MCF 10A (cell line): ENCODE results near the gene SEH1L. TPM values are rescaled to one million over a fixed set of nuclear protein-coding genes. Genes with fewer than 3 reads are reported as not detected.
"Not testable (repeated sequence)": the region's sequence is repeated elsewhere in the genome, so short reads cannot be mapped to it uniquely, and the experiment has no call there.

Source experiments
- BruUV-seq: library from RNA; stranded (reverse); fragments of 400-500 nt; replicated peaks from 2 replicates; lab custom pipeline; 2021; lab: Mats Ljungman, UMichigan
- CTCF ChIA-PET: fragments of 300-600 bp; sonication (Branson Sonifier 250); formaldehyde crosslinking; extraction: SDS; loops from one replicate; lab custom pipeline; 2021; ENCODE audit warnings: antibody characterized with exemption, inconsistent platforms; lab: Yijun Ruan, JAX
- POLR2A ChIA-PET: fragments of 300-600, 350-650 bp; sonication (Branson Sonifier 250); formaldehyde crosslinking; extraction: SDS; loops from one replicate; lab custom pipeline; 2020; ENCODE audit warnings: antibody characterized with exemption, inconsistent platforms; lab: Yijun Ruan, JAX
- DNase-seq: peaks from one replicate; pipeline ENCODE4 v3.0.0-alpha.2; 2018; ENCODE audit not compliant: unreplicated experiment
- H3K27ac Mint-ChIP-seq: one replicate; pipeline ENCODE4 v1.8.0; 2022; ENCODE audit warnings: mild to moderate bottlenecking, low read depth, mixed read lengths; ENCODE audit not compliant: unreplicated experiment
- H3K27me3 Mint-ChIP-seq: one replicate; pipeline ENCODE4 v1.8.0; 2022; ENCODE audit warnings: mixed read lengths; ENCODE audit not compliant: insufficient read depth, unreplicated experiment
- H3K36me3 Mint-ChIP-seq: one replicate; pipeline ENCODE4 v1.8.0; 2022; ENCODE audit warnings: mild to moderate bottlenecking, moderate library complexity, mixed read lengths; ENCODE audit not compliant: insufficient read depth, unreplicated experiment
- H3K4me1 Mint-ChIP-seq: one replicate; pipeline ENCODE4 v1.8.0; 2022; ENCODE audit warnings: mixed read lengths; ENCODE audit not compliant: insufficient read depth, unreplicated experiment
- H3K4me3 Mint-ChIP-seq: one replicate; pipeline ENCODE4 v1.8.0; 2022; ENCODE audit warnings: mild to moderate bottlenecking, moderate library complexity, mixed read lengths; ENCODE audit not compliant: unreplicated experiment
- H3K9me3 Mint-ChIP-seq: one replicate; pipeline ENCODE4 v1.8.0; 2022; ENCODE audit warnings: mixed read lengths; ENCODE audit not compliant: unreplicated experiment
- intact Hi-C: fragments of 100-400 bp; cut with micrococcal nuclease; formaldehyde crosslinking; loops from 2 replicates; pipeline ENCODE4 v1.14.1; 2022
- total RNA-seq: library from RNA; stranded (reverse); gene quantifications from 2 replicates; pipeline ENCODE4 v1.2.3, GENCODE V29; 2022
- TF ChIP-seq, protein P1 (sequence below): fragments of 200-600 bp; IDR thresholded peaks from one replicate; pipeline ENCODE4 v1.8.0; 2022; ENCODE audit warnings: antibody characterized with exemption, mild to moderate bottlenecking; ENCODE audit not compliant: unreplicated experiment

The SEH1L gene
- total RNA-seq, 1 experiment from 2014 or later = 139 TPM

- TF ChIP-seq, protein P1, sequence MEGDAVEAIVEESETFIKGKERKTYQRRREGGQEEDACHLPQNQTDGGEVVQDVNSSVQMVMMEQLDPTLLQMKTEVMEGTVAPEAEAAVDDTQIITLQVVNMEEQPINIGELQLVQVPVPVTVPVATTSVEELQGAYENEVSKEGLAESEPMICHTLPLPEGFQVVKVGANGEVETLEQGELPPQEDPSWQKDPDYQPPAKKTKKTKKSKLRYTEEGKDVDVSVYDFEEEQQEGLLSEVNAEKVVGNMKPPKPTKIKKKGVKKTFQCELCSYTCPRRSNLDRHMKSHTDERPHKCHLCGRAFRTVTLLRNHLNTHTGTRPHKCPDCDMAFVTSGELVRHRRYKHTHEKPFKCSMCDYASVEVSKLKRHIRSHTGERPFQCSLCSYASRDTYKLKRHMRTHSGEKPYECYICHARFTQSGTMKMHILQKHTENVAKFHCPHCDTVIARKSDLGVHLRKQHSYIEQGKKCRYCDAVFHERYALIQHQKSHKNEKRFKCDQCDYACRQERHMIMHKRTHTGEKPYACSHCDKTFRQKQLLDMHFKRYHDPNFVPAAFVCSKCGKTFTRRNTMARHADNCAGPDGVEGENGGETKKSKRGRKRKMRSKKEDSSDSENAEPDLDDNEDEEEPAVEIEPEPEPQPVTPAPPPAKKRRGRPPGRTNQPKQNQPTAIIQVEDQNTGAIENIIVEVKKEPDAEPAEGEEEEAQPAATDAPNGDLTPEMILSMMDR = no peak
- CTCF ChIA-PET = interaction anchor here (1.3 to 1.4 kb wide), 2 partner anchors 10 to 185 kb away, joined by 3 to 4 read pairs; no protein-coding TSS in a partner anchor
- Mint-ChIP-seq H3K9me3 (no peaks in the 10 kb centered on the region), H3K27ac (no peak overlapping the region), H3K36me3 (peaks cover 72% of the 10 kb centered on the region), H3K27me3 (no peaks in the 10 kb centered on the region), H3K4me3 (no peak overlapping the region), H3K4me1 (peaks cover 7% of the 10 kb centered on the region)
- no TSS peak for BruUV-seq
- intact Hi-C loops = no loop called here
- POLR2A ChIA-PET = interaction anchor here (1.3 kb wide), 1 partner anchor 12 kb away, joined by 3 read pairs; no protein-coding TSS in a partner anchor
- DNase-seq = no peak
Observed at GRCh38 chr18:12975488-12975887, 27.7 kb downstream of the SEH1L start.

GRCh38 chr18:12976305-12976704, 28.5 kb downstream of the SEH1L start:
- ChIA-PET POLR2A (interaction anchor here (1.3 kb wide), 1 partner anchor 11 kb away, joined by 3 read pairs; no protein-coding TSS in a partner anchor), CTCF (interaction anchor here (1.3 to 1.4 kb wide), 2 partner anchors 11 to 184 kb away, joined by 3 to 4 read pairs; no protein-coding TSS in a partner anchor)
- Mint-ChIP-seq H3K4me3 (no peak overlapping the region), H3K4me1 (peaks cover 7% of the 10 kb centered on the region), H3K9me3 (no peaks in the 10 kb centered on the region), H3K27me3 (no peaks in the 10 kb centered on the region), H3K36me3 (peaks cover 64% of the 10 kb centered on the region), H3K27ac (no peak overlapping the region)
- TF ChIP-seq, protein P1 = no peak
- intact Hi-C loops = no loop called here
- BruUV-seq = no TSS peak
- DNase-seq = no peak

GRCh38 chr18:12980065-12980464, 32.3 kb downstream of the SEH1L start:
- H3K4me3 Mint-ChIP-seq, CTCF ChIA-PET, H3K27ac Mint-ChIP-seq, intact Hi-C loops, DNase-seq, BruUV-seq, H3K9me3 Mint-ChIP-seq, H3K27me3 Mint-ChIP-seq, H3K4me1 Mint-ChIP-seq, POLR2A ChIA-PET: not testable (repeated sequence)
- H3K36me3 Mint-ChIP-seq = peaks cover 54% of the 10 kb centered on the region

DNA sequence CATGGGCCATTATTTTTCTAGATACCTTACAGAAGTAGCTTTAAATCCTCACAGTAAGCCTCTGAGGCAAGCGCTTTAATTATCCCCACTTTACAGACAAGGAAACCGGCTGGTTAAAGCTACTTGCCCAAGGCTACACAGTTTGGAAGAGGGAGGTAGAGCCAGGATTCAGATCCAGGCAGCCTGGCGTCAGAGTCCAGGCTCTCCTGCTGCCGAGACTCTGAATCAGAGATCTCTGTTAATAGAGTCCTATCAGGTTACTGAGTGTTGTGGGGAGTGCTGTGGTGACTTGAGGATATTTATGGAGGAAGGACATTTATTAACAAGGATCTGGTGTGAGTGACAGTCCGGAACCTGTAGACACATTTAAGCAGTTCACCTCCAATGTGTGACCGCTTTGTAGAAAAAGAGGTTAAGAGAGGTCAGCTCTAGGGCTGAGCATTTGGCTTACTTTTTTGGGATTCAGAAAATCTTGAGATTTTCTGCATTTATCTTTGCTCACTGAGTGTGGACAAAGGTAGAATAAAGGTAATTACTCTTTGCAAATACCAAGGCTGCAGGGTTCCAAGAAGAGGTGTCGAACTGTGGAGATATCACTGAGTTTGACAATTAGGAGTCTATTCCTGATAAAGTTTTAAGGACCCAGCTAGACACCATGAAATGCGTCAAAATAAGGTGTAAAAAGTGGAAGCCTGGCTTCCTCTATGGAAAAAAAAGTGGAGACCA, 41.7 kb downstream of the SEH1L start:
- BruUV-seq = no TSS peak
- TF ChIP-seq, protein P1 = no peak
- ChIA-PET CTCF (interaction anchor here (0.7 kb wide), 1 partner anchor 85 kb away, joined by 4 read pairs; no protein-coding TSS in a partner anchor), POLR2A (interaction anchor here (0.6 to 3.5 kb wide), 7 partner anchors 10 to 481 kb away, joined by 3 to 33 read pairs (median 3); partner anchors contain the start of gene SEH1L)
- H3K36me3 Mint-ChIP-seq = peaks cover 29% of the 10 kb centered on the region
- no peaks in the 10 kb centered on the region for H3K27me3 Mint-ChIP-seq
- peak overlapping the region; percentile 99 for H3K4me3 Mint-ChIP-seq
- intact Hi-C loops = loop anchor here (5.0 kb wide), 1 partner anchor 643 kb away; no protein-coding TSS in a partner anchor
- DNase-seq = no peak
- peaks cover 21% of the 10 kb centered on the region for H3K4me1 Mint-ChIP-seq
- H3K27ac Mint-ChIP-seq = peak overlapping the region; percentile 78
- no peaks in the 10 kb centered on the region for H3K9me3 Mint-ChIP-seq
